Transverse colon (tissue), 4 donors: Measurements from ENCODE around the gene GLRX3. TPM values are rescaled to one million over a fixed set of nuclear protein-coding genes. Genes with fewer than 3 reads are reported as not detected.
A peak's percentile ranks its signal among the peaks of the same experiment; 100 is the strongest.

Experiments used
- DNase-seq: peaks from one replicate; pipeline ENCODE4 v3.0.0-alpha.2; 2019
- H3K27ac ChIP-seq, 4 donors: fragments of 200-600 bp; sonication (generic); 2 replicates each; pipeline ENCODE4 v1.5.1; 2016 to 2018; ENCODE audit warnings: inconsistent platforms in 4 of 4
- H3K27me3 ChIP-seq: fragments of 200-600 bp; sonication (generic); 2 replicates; pipeline ENCODE4 v1.5.1; 2017; ENCODE audit warnings: inconsistent platforms
- H3K36me3 ChIP-seq, 4 donors: fragments of 200-600 bp; sonication (generic); 2 replicates each; pipeline ENCODE4 v1.5.1; 2017 to 2019; ENCODE audit warnings: inconsistent platforms in 4 of 4
- H3K4me1 ChIP-seq, 4 donors: fragments of 200-600 bp; sonication (generic); 2 replicates each; pipeline ENCODE4 v1.5.1; 2017 to 2020; ENCODE audit warnings: inconsistent platforms in 4 of 4
- H3K4me3 ChIP-seq, 4 donors: fragments of 200-600 bp; sonication (generic); 1 replicate in 1 of 4; 2 replicates in 3 of 4; pipeline versions ENCODE4 v1.5.1 to v1.6.1; 2017 to 2019; ENCODE audit warnings: inconsistent platforms in 4 of 4
- H3K9me3 ChIP-seq, 2 donors: fragments of 200-600 bp; sonication (generic); 2 replicates each; pipeline ENCODE4 v1.5.1; 2017 to 2019; ENCODE audit warnings: inconsistent platforms in 2 of 2
- CTCF ChIP-seq, 5 experiments: fragments of 200-600 bp in 3 of 5; fragments of 450-650 bp in 2 of 5; sonication (generic) in 3 of 5; IDR thresholded peaks; 1 replicate in 2 of 5; 2 replicates in 3 of 5; pipeline ENCODE4 v1.5.1; 2016 to 2017; ENCODE audit warnings: antibody characterized with exemption in 5 of 5, inconsistent platforms in 3 of 5, mild to moderate bottlenecking in 2 of 5, moderate library complexity in 1 of 5
- EP300 ChIP-seq: sonication (generic); formaldehyde crosslinking; IDR thresholded peaks from one replicate; pipeline ENCODE4 v1.6.1; 2017; ENCODE audit warnings: antibody characterized with exemption, low read depth
- POLR2A ChIP-seq: fragments of 450-650 bp; IDR thresholded peaks from one replicate; pipeline ENCODE4 v1.6.1; 2016; ENCODE audit warnings: antibody characterized with exemption, mild to moderate bottlenecking, moderate library complexity
- POLR2AphosphoS5 ChIP-seq, 3 donors: sonication (generic); formaldehyde crosslinking; IDR thresholded peaks; one replicate each; pipeline ENCODE4 v1.6.1; 2016; ENCODE audit warnings: antibody characterized with exemption in 3 of 3
- WGBS, 2 donors: methylation state at CpG; one replicate each; pipeline ENCODE4 v1.1.5; 2018; ENCODE audit warnings: low coverage in 1 of 2; 5-methylcytosine and 5-hydroxymethylcytosine counted together
- in situ Hi-C, 4 donors: fragments of 200-750 bp; cut with MboI; loops; one replicate each; pipeline versions ENCODE4 v1.15.0 to v1.15.1; 2017; ENCODE audit warnings: low sequenced_read_pairs in 3 of 4, low pct_ligation_motif_present in 1 of 4, low pct_unique_long_range_greater_than_20kb in 1 of 4
- intact Hi-C: fragments of 100-400 bp; cut with DNase I; formaldehyde crosslinking; loops from one replicate; pipeline ENCODE4 v1.15.1; 2023; ENCODE audit warnings: low total_unique reads
- total RNA-seq, 4 donors: library from RNA; depleted of rRNA; stranded (reverse); fragments of >200 nt; gene quantifications; one replicate each; pipeline ENCODE4 v1.1.0, GENCODE V29; 2016

Gene GLRX3
- total RNA-seq, 4 donors from 2014 or later, result 32.7 to 38.2 (median 34.3) TPM

- Histone ChIP-seq H3K9me3 (no peaks in the 10 kb centered on the region), H3K27ac (peak overlapping the region; percentile 87 to 96 (median 94)), H3K27me3 (no peaks in the 10 kb centered on the region), H3K4me3 (peak overlapping the region in 2 of 4 donors; percentile 71 to 72), H3K4me1 (peaks cover 3 to 23% (median 18%) of the 10 kb centered on the region in 4 donors), H3K36me3 (no peaks in the 10 kb centered on the region)
- WGBS, 2 donors, result 51% methylated on average over 6 of the region's 6 CpGs; no CpG with 5 or more reads in 1 of the 2 donors
- intact Hi-C loops, result no loop called here
- in situ Hi-C loops, result loop anchor here in 1 of 4 donors (25.0 kb wide), 1 partner anchor 1072 kb away; no protein-coding TSS in a partner anchor
- TF ChIP-seq POLR2AphosphoS5 (IDR thresholded peaks at IDR 0.05) (no peak), CTCF (IDR thresholded peaks at IDR 0.05) (no peak), POLR2A (no peak), EP300 (no peak)
- no peak for DNase-seq
These were observed 27.1 kb upstream of the GLRX3 start for GRCh38 chr10:130108934-130109604.

- Histone ChIP-seq H3K9me3 (no peaks in the 10 kb centered on the region), H3K27ac (peak overlapping the region; percentile 87 to 96 (median 94)), H3K4me3 (peak overlapping the region; percentile 67 to 77 (median 72)), H3K27me3 (no peaks in the 10 kb centered on the region), H3K36me3 (no peaks in the 10 kb centered on the region), H3K4me1 (peaks cover 3 to 23% (median 18%) of the 10 kb centered on the region in 4 donors)
- WGBS, 2 donors, result 0 to 1% methylated on average over 4 to 9 of the region's 9 CpGs
- in situ Hi-C loops (loop anchor here in 1 of 4 donors (25.0 kb wide), 1 partner anchor 1073 kb away; no protein-coding TSS in a partner anchor), intact Hi-C loops (loop anchor here (2.0 kb wide), 1 partner anchor 27 kb away; the partner anchor contains the start of gene GLRX3)
- TF ChIP-seq CTCF (IDR thresholded peaks at IDR 0.05), result peak; percentile 79 to 88 (median 85)
- no peak for TF ChIP-seq EP300
- TF ChIP-seq POLR2A, result no peak
- TF ChIP-seq POLR2AphosphoS5 (IDR thresholded peaks at IDR 0.05), result no peak
- peak; percentile 81 for DNase-seq
These were observed 26.4 kb upstream of the GLRX3 start for GRCh38 chr10:130109796-130110245.

- intact Hi-C loops (loop anchor here (2.0 kb wide), 1 partner anchor 26 kb away; the partner anchor contains the start of gene GLRX3), in situ Hi-C loops (loop anchor here in 1 of 4 donors (25.0 kb wide), 1 partner anchor 1073 kb away; no protein-coding TSS in a partner anchor)
- 1% methylated on average over 55 of the region's 71 CpGs; no CpG with 5 or more reads in 1 of the 2 donors for WGBS, 2 donors
These were observed 25.7 kb upstream of the GLRX3 start, which contains the start of gene C10orf143 for GRCh38 chr10:130110246-130111112. C10orf143 (minus strand) TSS chr10:130110830; CDS start chr10:130110772, 58 bp downstream.

More at GRCh38 chr10:130110246-130111112, 25.7 kb upstream of the GLRX3 start, which contains the start of gene C10orf143:
- peak; percentile 98 for DNase-seq
- H3K9me3 ChIP-seq, result no peaks in the 10 kb centered on the region
- H3K4me1 ChIP-seq, result peaks cover 3 to 23% (median 18%) of the 10 kb centered on the region in 4 donors
- H3K4me3 ChIP-seq, result peak within 1 kb of the TSS; percentile 67 to 77 (median 72)
- peak within 1 kb of the TSS; percentile 87 to 96 (median 94) for H3K27ac ChIP-seq
- no peaks in the 10 kb centered on the region for H3K27me3 ChIP-seq
- H3K36me3 ChIP-seq, result no peaks in the 10 kb centered on the region
- TF ChIP-seq EP300, result no peak
- TF ChIP-seq POLR2AphosphoS5 (IDR thresholded peaks at IDR 0.05), result peak; percentile 83 to 95 (median 89)
- peak; percentile 92 for TF ChIP-seq POLR2A
- no peak for TF ChIP-seq CTCF (IDR thresholded peaks at IDR 0.05)
